GF-D8 (cell line): ENCODE measurements around the gene AKAIN1.

Source experiments
- DNase-seq: peaks from one replicate; lab custom pipeline; 2025; lab: John Stamatoyannopoulos, UW

AKAIN1 gene

GRCh38 chr18:5093902-5094301 is 103.2 kb downstream of the AKAIN1 start:
- no peak for DNase-seq
